ENCODE results near the gene ACP7.

The ACP7 gene

GRCh38 chr19:39080431-39080830, 3.7 kb upstream of the ACP7 start:
- TF ChIP-seq EZH2phosphoT487 (IDR thresholded peaks at IDR 0.05; ENCODE audit: borderline replicate concordance, low read length) = no peak
- no peak for TF ChIP-seq CTCF (IDR thresholded peaks at IDR 0.05; ENCODE audit: low read depth, low read length, poor library complexity, severe bottlenecking)
- Histone ChIP-seq H3K27ac (ENCODE audit: low read depth, low read length) (no peak overlapping the region), H3K9me3 (ENCODE audit: control insufficient read depth, insufficient read depth, low read length) (no peaks in the 10 kb centered on the region), H3K4me1 (ENCODE audit: control insufficient read depth, low read length) (no peaks in the 10 kb centered on the region), H3K9me2 (replicated peaks; ENCODE audit: control insufficient read depth, low read length) (no peaks in the 10 kb centered on the region), H3K4me2 (ENCODE audit: low read length) (no peak overlapping the region), H3K27me3 (ENCODE audit: control insufficient read depth, low read length) (peaks cover 17% of the 10 kb centered on the region), H3F3A (ENCODE audit: control insufficient read depth, insufficient read depth) (no peaks in the 10 kb centered on the region), H3K36me3 (ENCODE audit: control insufficient read depth, low read length) (no peaks in the 10 kb centered on the region), H3K79me2 (ENCODE audit: control insufficient read depth, low read length) (no peaks in the 10 kb centered on the region), H4K20me1 (ENCODE audit: control insufficient read depth, insufficient read depth, low read depth, low read length) (no peaks in the 10 kb centered on the region), H3K4me3 (ENCODE audit: low read length) (no peak overlapping the region)

- H3K9me2 ChIP-seq (replicated peaks; ENCODE audit: control insufficient read depth, low read length) = no peaks in the 10 kb centered on the region
- no peak overlapping the region for H3K4me2 ChIP-seq (ENCODE audit: low read length)
- H3K4me3 ChIP-seq (ENCODE audit: low read length) = no peak overlapping the region
- H3K9me3 ChIP-seq (ENCODE audit: control insufficient read depth, insufficient read depth, low read length) = no peaks in the 10 kb centered on the region
- no peaks in the 10 kb centered on the region for H3K79me2 ChIP-seq (ENCODE audit: control insufficient read depth, low read length)
- H3K4me1 ChIP-seq (ENCODE audit: control insufficient read depth, low read length) = no peaks in the 10 kb centered on the region
- H3K27ac ChIP-seq (ENCODE audit: low read depth, low read length) = no peak overlapping the region
- no peaks in the 10 kb centered on the region for H3K36me3 ChIP-seq (ENCODE audit: control insufficient read depth, low read length)
- TF ChIP-seq CTCF (IDR thresholded peaks at IDR 0.05; ENCODE audit: low read depth, low read length, poor library complexity, severe bottlenecking) = no peak
- no peak for TF ChIP-seq EZH2phosphoT487 (IDR thresholded peaks at IDR 0.05; ENCODE audit: borderline replicate concordance, low read length)
- H3F3A ChIP-seq (ENCODE audit: control insufficient read depth, insufficient read depth) = no peaks in the 10 kb centered on the region
- H3K27me3 ChIP-seq (ENCODE audit: control insufficient read depth, low read length) = peaks cover 17% of the 10 kb centered on the region
- no peaks in the 10 kb centered on the region for H4K20me1 ChIP-seq (ENCODE audit: control insufficient read depth, insufficient read depth, low read depth, low read length)
Measured at GRCh38 chr19:39082167-39082566, 2.0 kb upstream of the ACP7 start.

GRCh38 chr19:39082745-39083598, 1.2 kb upstream of the ACP7 start:
- no peaks in the 10 kb centered on the region for H4K20me1 ChIP-seq (ENCODE audit: control insufficient read depth, insufficient read depth, low read depth, low read length)
- no peak overlapping the region for H3K4me3 ChIP-seq (ENCODE audit: low read length)
- no peaks in the 10 kb centered on the region for H3K4me1 ChIP-seq (ENCODE audit: control insufficient read depth, low read length)
- H3K4me2 ChIP-seq (ENCODE audit: low read length) = no peak overlapping the region
- H3K9me2 ChIP-seq (replicated peaks; ENCODE audit: control insufficient read depth, low read length) = no peaks in the 10 kb centered on the region
- no peaks in the 10 kb centered on the region for H3K9me3 ChIP-seq (ENCODE audit: control insufficient read depth, insufficient read depth, low read length)
- no peaks in the 10 kb centered on the region for H3K79me2 ChIP-seq (ENCODE audit: control insufficient read depth, low read length)
- H3K36me3 ChIP-seq (ENCODE audit: control insufficient read depth, low read length) = no peaks in the 10 kb centered on the region
- no peak overlapping the region for H3K27ac ChIP-seq (ENCODE audit: low read depth, low read length)
- TF ChIP-seq EZH2phosphoT487 (IDR thresholded peaks at IDR 0.05; ENCODE audit: borderline replicate concordance, low read length) = no peak
- no peak for TF ChIP-seq CTCF (IDR thresholded peaks at IDR 0.05; ENCODE audit: low read depth, low read length, poor library complexity, severe bottlenecking)
- H3K27me3 ChIP-seq (ENCODE audit: control insufficient read depth, low read length) = peaks cover 17% of the 10 kb centered on the region
- no peaks in the 10 kb centered on the region for H3F3A ChIP-seq (ENCODE audit: control insufficient read depth, insufficient read depth)
